ENCODE results near the gene KRTAP6-1. TPM values are rescaled to one million over a fixed set of nuclear protein-coding genes. Genes with fewer than 3 reads are reported as not detected.

KRTAP6-1 gene
- total RNA-seq, 1 donor from 2014 or later, result not detected

- no peak within 1 kb of the TSS for H3K27ac Mint-ChIP-seq
- no peaks in the 10 kb centered on the region for H3K36me3 Mint-ChIP-seq (ENCODE audit: insufficient read depth)
Measured at GRCh38 chr21:30634906-30635305, 21.2 kb upstream of the KRTAP6-1 start, which contains the start of gene KRTAP20-2. TSS of gene KRTAP20-2 (plus strand) at chr21:30635206. CDS start at chr21:30635264, 58 bp downstream.

GRCh38 chr21:30629200-30629599, 15.5 kb upstream of the KRTAP6-1 start:
- DNase-seq (ENCODE audit: low spot score, unreplicated experiment), result no peak
- H3K36me3 Mint-ChIP-seq (ENCODE audit: insufficient read depth), result no peaks in the 10 kb centered on the region
- no peaks in the 10 kb centered on the region for H3K27me3 Mint-ChIP-seq
- H3K4me3 Mint-ChIP-seq (ENCODE audit: low read depth), result no peak overlapping the region
- H3K4me1 Mint-ChIP-seq (ENCODE audit: low read depth), result no peaks in the 10 kb centered on the region
- no peak overlapping the region for H3K27ac Mint-ChIP-seq
- no peak for TF ChIP-seq CTCF (IDR thresholded peaks at IDR 0.05; ENCODE audit: unreplicated experiment)
- peaks cover 28% of the 10 kb centered on the region for H3K9me3 Mint-ChIP-seq (ENCODE audit: low read depth)

More at GRCh38 chr21:30634906-30635305, 21.2 kb upstream of the KRTAP6-1 start, which contains the start of gene KRTAP20-2:
- Mint-ChIP-seq H3K9me3 (ENCODE audit: low read depth) (peaks cover 9% of the 10 kb centered on the region), H3K27me3 (no peaks in the 10 kb centered on the region), H3K4me1 (ENCODE audit: low read depth) (no peaks in the 10 kb centered on the region), H3K4me3 (ENCODE audit: low read depth) (no peak within 1 kb of the TSS)
- no peak for DNase-seq (ENCODE audit: low spot score, unreplicated experiment)
- TF ChIP-seq CTCF (IDR thresholded peaks at IDR 0.05; ENCODE audit: unreplicated experiment), result no peak

- H3K4me1 Mint-ChIP-seq (ENCODE audit: low read depth), result no peaks in the 10 kb centered on the region
- no peak overlapping the region for H3K4me3 Mint-ChIP-seq (ENCODE audit: low read depth)
- TF ChIP-seq CTCF (IDR thresholded peaks at IDR 0.05; ENCODE audit: unreplicated experiment), result no peak
- no peaks in the 10 kb centered on the region for H3K27me3 Mint-ChIP-seq
- H3K9me3 Mint-ChIP-seq (ENCODE audit: low read depth), result peaks cover 28% of the 10 kb centered on the region
- H3K36me3 Mint-ChIP-seq (ENCODE audit: insufficient read depth), result no peaks in the 10 kb centered on the region
- H3K27ac Mint-ChIP-seq, result no peak overlapping the region
- DNase-seq (ENCODE audit: low spot score, unreplicated experiment), result no peak
Measured at GRCh38 chr21:30628109-30628508, 14.4 kb upstream of the KRTAP6-1 start.

- H3K27ac Mint-ChIP-seq, result no peak overlapping the region
- no peak for TF ChIP-seq CTCF (IDR thresholded peaks at IDR 0.05; ENCODE audit: unreplicated experiment)
- H3K36me3 Mint-ChIP-seq (ENCODE audit: insufficient read depth), result no peaks in the 10 kb centered on the region
- H3K4me1 Mint-ChIP-seq (ENCODE audit: low read depth), result no peaks in the 10 kb centered on the region
- DNase-seq (ENCODE audit: low spot score, unreplicated experiment), result no peak
- H3K9me3 Mint-ChIP-seq (ENCODE audit: low read depth), result peaks cover 20% of the 10 kb centered on the region
- no peaks in the 10 kb centered on the region for H3K27me3 Mint-ChIP-seq
- H3K4me3 Mint-ChIP-seq (ENCODE audit: low read depth), result no peak overlapping the region
Measured at GRCh38 chr21:30625449-30626165, 11.9 kb upstream of the KRTAP6-1 start.

GRCh38 chr21:30623362-30623761, 9.6 kb upstream of the KRTAP6-1 start:
- DNase-seq (ENCODE audit: low spot score, unreplicated experiment), result no peak
- H3K36me3 Mint-ChIP-seq (ENCODE audit: insufficient read depth), result no peaks in the 10 kb centered on the region
- H3K27me3 Mint-ChIP-seq, result no peaks in the 10 kb centered on the region
- no peak for TF ChIP-seq CTCF (IDR thresholded peaks at IDR 0.05; ENCODE audit: unreplicated experiment)
- H3K4me1 Mint-ChIP-seq (ENCODE audit: low read depth), result no peaks in the 10 kb centered on the region
- no peak overlapping the region for H3K4me3 Mint-ChIP-seq (ENCODE audit: low read depth)
- H3K9me3 Mint-ChIP-seq (ENCODE audit: low read depth), result peaks cover 19% of the 10 kb centered on the region
- no peak overlapping the region for H3K27ac Mint-ChIP-seq

All from progenitor cell of endocrine pancreas (in vitro differentiated cells).